NCI-H774 (cell line): ENCODE results near the gene FGFBP1.

ENCODE experiments used
- DNase-seq: peaks from one replicate; lab custom pipeline; 2025; lab: John Stamatoyannopoulos, UW

Gene FGFBP1

GRCh38 chr4:15938640-15939039 is at the start of gene FGFBP1:
Gene FGFBP1 (minus strand): TSS chr4:15938740. CDS start chr4:15936632, 2,108 bp downstream.
- DNase-seq = no peak

- DNase-seq = no peak
Measured at GRCh38 chr4:15988222-15988621, 49.7 kb upstream of the FGFBP1 start.

GRCh38 chr4:15986907-15987306 is 48.4 kb upstream of the FGFBP1 start:
- no peak for DNase-seq

GRCh38 chr4:15983610-15984009 is 45.1 kb upstream of the FGFBP1 start:
- no peak for DNase-seq

DNA sequence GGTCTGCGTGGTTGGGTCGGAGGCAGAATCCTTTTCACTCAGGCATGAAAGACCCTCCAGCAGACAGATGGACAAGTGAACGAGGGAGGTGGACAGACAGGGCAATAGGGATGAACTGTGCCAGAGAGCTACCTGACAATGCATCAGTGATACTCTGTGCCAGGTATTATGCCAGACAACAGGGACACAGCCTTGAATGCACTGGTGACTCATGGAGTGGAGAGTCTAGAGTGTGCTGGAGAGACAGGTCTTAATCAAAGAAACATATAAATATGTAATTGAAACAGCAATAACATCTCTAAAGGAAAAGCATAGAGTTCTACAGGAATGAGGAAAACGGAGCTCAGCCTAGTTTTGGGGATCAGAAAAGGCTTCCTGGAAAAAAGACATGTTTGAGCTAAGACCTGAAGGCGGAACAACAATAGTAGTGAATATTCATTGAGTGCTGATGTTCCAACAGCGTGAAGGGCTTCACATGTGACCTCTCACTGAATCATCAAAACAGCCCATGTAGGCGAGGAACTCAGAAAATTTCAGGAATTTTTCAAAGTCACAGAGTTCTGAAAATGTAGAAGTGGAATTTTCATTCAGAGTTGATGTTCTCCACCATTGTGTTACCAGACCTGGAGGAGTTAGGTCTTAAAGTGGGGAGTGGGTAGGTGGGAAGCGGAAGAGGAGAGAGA is 44.4 kb upstream of the FGFBP1 start:
- no peak for DNase-seq

DNA sequence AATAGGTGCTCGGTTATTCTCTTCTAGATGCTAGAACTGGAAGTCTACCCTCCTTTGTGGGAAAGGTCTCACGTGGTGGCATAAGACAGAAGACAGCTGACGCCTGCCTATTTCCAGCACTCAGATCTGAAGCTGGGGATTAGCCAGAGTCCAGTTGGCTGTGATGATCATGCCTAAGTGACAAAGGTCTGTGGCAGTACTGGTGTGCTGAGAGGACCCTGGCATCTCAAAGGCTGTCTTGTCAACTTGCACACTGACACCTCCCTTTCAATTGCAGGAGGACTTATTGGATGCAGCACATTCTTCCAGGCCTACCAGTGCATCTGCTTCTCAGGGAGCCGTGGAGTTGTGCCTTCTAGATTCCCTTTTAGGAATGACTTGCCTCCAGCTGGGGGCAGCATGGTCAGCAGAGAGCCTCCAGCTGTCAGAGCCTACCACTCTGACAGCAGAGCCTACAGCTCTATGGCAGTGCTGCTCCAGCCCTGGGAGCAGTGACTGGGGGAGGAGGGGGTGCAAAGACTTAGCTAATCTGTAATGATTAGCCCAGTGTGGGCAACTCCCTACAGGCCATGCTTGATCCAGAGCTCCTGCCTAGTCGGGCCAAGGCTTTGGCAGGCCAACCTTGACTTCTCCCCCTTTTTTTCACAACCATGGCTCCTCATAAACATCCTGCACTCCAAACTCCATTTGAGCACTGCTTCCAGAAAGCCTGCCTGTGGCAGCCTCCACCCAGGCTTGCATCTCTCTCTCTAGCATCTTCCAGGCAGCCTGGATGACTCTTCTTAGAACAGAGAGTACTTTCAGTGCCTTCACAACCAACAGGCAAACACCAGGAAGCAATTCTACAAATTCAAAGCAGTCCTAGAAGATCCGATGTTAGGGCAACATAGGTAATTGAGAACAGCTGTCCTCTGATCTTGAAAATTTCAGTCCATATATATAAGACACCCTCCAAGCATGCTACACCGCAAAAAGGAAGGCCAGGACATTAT is 38.2 kb upstream of the FGFBP1 start:
- DNase-seq = no peak

DNA sequence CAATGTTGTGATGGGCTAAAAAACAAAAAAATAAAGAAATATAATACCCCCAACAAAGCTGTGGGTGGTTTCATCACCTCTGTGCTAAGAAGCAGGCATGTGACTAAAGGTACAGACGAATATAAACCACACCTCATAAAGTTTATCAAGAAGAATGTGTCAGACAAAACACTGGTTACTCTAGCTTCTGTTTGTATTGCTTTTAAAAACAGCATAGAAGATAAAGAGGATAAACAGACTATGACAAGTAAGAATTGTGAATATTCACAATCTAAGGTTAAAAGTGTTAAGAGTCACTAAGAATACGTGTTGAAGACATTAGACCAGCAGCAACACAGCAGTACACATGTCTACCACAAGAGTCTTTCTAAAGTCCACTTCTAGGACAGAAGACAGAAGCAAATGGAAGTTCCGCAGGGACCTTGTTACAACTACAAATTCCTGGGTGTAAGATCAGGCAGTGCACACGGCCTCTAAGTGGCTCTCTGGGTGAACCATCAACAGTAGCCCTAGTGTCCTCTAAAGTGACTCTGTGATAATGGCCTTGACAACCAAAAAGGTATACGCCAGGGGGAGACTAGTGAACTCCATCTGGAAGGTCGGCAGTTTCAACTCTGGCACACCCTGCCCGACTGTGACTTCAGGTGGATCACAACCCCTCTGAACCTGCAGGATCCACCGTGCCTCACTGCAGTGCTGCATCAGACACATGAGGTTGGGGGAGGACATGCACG is 32.7 kb upstream of the FGFBP1 start:
- no peak for DNase-seq

- no peak for DNase-seq
Measured at GRCh38 chr4:15968551-15969300, 30.2 kb upstream of the FGFBP1 start.

GRCh38 chr4:15965325-15965724 is 26.8 kb upstream of the FGFBP1 start:
- no peak for DNase-seq

- DNase-seq = no peak
Measured at GRCh38 chr4:15964159-15964558, 25.6 kb upstream of the FGFBP1 start.

- no peak for DNase-seq
Measured at GRCh38 chr4:15963576-15963975, 25.0 kb upstream of the FGFBP1 start.

DNA sequence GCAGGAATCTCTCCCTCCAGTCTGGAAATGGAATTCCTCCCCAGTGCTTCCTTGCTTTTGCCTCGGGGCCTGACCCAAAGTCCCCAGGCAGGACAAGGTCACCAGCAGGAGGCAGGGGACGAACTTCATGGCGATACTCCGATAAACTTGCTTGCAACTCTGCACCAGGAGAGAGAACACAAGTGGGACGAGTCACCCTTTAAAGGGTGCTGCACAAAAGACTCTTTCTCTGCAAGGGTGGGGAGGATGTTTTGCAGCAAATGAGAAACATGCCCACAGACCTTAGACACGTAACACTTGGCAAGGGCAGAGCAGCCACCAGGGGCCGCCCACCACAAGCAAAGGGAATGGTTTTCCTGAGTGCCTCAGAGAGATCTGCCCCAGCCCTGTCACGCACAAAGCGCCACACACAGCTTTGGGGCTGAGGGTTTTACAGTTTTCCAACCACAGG is 24.5 kb upstream of the FGFBP1 start, which contains the start of gene FGFBP2:
TSS of gene FGFBP2 (minus strand) at position 175 of the 451 bp plus-strand sequence. CDS start at position 129, 46 bp downstream.
- no peak for DNase-seq

- no peak for DNase-seq
Measured at GRCh38 chr4:15961781-15962510, 23.4 kb upstream of the FGFBP1 start.

DNA sequence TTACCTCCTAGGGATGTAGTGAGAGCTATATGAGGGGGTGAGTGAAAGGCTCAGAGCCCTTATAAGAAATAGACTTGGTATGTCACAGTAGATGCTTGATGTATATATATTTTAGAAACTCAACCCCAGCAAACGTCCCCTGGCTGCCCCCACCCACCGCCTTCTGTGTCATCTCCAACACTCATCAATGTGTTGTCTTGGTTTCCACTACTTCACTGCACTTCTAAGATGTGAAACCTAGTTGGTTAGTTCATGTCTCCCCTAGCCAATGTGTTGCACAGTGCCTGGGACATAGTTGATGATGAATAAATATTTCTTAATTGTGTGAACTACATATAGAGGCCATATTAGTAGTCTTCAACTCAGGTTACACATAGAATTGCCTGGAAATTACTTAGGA is 20.0 kb upstream of the FGFBP1 start:
- no peak for DNase-seq

DNA sequence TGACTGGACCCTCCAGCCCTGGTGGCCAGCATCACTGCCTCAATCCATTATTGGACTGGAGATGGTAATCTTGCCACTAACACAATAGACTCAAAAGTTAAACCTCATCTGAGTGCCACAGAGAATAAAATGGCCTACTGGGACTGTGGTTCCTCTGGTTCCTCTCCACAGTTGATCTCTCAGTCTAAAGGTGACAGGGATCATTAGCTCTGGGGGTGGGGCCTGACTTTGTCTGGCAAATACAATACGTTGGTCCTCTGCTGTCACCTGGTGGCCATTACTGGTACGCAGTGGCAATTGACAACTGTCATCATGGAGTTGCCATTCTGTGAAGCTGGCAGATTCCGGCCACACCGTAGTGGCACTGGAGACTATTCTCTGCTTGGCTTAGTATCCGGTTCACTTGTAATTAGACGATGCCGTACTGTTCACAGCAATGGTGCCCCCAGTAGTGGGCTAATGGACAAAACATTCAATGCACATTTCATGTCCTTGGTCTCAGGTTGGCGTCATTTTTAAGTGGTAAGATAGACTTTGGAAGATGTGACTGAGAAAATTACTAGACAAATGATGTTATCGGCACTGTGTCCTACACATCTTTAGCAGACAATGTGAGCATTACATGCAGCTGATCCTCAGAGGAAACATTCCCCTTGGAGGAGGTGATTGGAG is 17.8 kb upstream of the FGFBP1 start:
- DNase-seq = peak; percentile 81

- DNase-seq = no peak
Measured at GRCh38 chr4:15955670-15956069, 17.1 kb upstream of the FGFBP1 start.

DNA sequence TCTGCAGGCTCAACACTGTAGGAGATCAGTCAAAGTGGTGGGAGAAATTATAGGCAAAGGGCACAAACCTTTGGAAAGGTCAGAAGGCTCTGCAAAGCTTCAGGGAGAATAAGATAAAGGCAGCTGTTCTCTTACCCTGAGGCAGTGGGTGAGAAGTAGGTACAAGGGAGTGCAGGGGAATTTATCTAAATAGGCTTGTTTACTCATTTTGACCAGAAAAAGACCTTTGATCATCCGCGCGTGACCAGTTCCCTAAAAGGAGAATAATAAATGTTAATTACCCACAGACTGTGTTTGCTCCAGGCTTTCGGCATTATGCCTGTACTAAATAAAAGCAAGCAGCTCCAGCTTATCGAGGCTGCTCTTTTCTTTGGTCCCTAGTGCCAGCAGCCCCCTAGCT is 15.1 kb upstream of the FGFBP1 start:
- DNase-seq = no peak

DNA sequence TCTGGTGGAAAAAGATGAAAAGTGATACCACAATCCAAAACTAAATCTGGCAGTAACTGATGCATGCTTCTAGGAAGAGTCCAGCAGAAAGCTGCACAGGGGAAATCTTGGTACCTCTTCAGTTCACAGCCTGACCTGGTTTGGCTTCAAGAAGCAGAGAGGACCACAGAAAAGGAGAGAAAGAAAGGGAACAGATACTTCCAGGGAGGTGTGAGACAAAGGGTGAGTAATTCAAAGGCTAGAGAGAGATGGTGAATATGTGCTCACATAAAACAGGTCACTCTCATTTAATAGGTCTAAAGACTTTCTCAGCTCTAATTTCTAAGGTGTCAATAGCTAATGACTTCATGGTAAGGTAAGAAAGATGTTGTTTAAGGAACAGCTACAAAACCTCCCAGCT is 13.2 kb upstream of the FGFBP1 start:
- no peak for DNase-seq

- DNase-seq = no peak
Measured at GRCh38 chr4:15948826-15949225, 10.3 kb upstream of the FGFBP1 start.

DNA sequence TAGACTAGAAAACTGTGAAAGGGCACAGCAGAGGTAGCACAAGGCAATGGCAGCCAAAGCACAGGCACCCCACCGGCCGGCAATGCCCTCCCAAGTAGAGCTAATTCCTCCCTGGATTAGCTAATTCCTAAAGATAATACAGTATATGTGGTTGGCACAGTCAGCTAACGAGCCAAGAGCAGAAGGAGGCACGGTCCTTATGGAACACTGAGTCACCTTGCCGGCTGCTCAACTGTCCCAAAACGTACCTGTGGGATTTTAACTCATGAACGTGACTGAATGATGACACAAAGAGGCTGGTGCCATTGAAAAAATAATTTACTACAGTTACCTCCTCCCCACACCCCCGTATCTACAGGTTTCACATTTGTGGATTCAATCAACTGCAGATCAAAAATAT is 9.1 kb upstream of the FGFBP1 start:
- no peak for DNase-seq
